B cell (primary cell): ENCODE data around the gene SH3BP2. TPM values are rescaled to one million over a fixed set of nuclear protein-coding genes. Genes with fewer than 3 reads are reported as not detected.

Experiments used
- ATAC-seq: fragments of 200-7000 bp; cut with Tn5 transposase; one replicate; pipeline ENCODE4 v1.10.0; 2021; ENCODE audit warnings: low read depth, mild to moderate bottlenecking, moderate number of reproducible peaks, moderate library complexity
- CTCF ChIA-PET: fragments of 350-600 bp; sonication (Branson Sonifier 250); formaldehyde crosslinking; loops from one replicate; lab custom pipeline; 2021; ENCODE audit warnings: antibody characterized with exemption, inconsistent platforms; lab: Charles Lee
- POLR2A ChIA-PET: fragments of 350-600 bp; sonication (Branson Sonifier 250); formaldehyde crosslinking; loops from one replicate; lab custom pipeline; 2021; ENCODE audit warnings: antibody characterized with exemption; lab: Charles Lee
- DNase-seq: peaks from one replicate; pipeline ENCODE4 v3.0.0; 2013
- H2AFZ ChIP-seq: 2 replicates; pipeline ENCODE4 v1.6.1; 2012; ENCODE audit warnings: mild to moderate bottlenecking, low read depth, low read length; ENCODE audit not compliant: insufficient read depth, poor library complexity, severe bottlenecking
- H3K27ac ChIP-seq, 2 donors: 1 replicate in 1 of 2; 2 replicates in 1 of 2; pipeline ENCODE4 v1.5.1; 2012 to 2013; ENCODE audit warnings: low read length in 2 of 2, mild to moderate bottlenecking in 2 of 2, moderate library complexity in 1 of 2
- H3K27me3 ChIP-seq, 4 experiments: fragments of 200-600 bp in 1 of 4; sonication (generic) in 1 of 4; replicated peaks in 1 of 4; 1 replicate in 2 of 4; 2 replicates in 2 of 4; pipeline versions ENCODE4 v1.6.1 to v1.7.0; 2013 to 2016; ENCODE audit warnings: low read length in 3 of 4, mild to moderate bottlenecking in 2 of 4, mixed read lengths in 1 of 4, moderate library complexity in 1 of 4; ENCODE audit not compliant: insufficient read depth in 4 of 4, control insufficient read depth in 3 of 4; ENCODE audit errors: control extremely low read depth in 1 of 4
- H3K36me3 ChIP-seq, 2 experiments: replicated peaks in 1 of 2; 1 replicate in 1 of 2; 2 replicates in 1 of 2; pipeline versions ENCODE4 v1.6.1 to v1.7.1; 2013; ENCODE audit warnings: low read length in 1 of 2; ENCODE audit not compliant: insufficient read depth in 2 of 2, control insufficient read depth in 1 of 2; ENCODE audit errors: control extremely low read depth in 1 of 2, extremely low read depth in 1 of 2
- H3K4me1 ChIP-seq, 2 donors: fragments of 200-600 bp in 1 of 2; sonication (generic) in 1 of 2; 1 replicate in 1 of 2; 2 replicates in 1 of 2; pipeline versions ENCODE4 v1.5.1 to v1.6.1; 2013 to 2017; ENCODE audit warnings: low read length in 2 of 2; ENCODE audit not compliant: control insufficient read depth in 2 of 2, insufficient read depth in 2 of 2
- H3K4me2 ChIP-seq: replicated peaks from 2 replicates; pipeline ENCODE3; 2012; ENCODE audit warnings: mild to moderate bottlenecking, low read depth, low read length; ENCODE audit not compliant: poor library complexity, severe bottlenecking
- H3K4me3 ChIP-seq, 5 experiments: fragments of 200-600 bp in 1 of 5; sonication (generic) in 1 of 5; 1 replicate in 3 of 5; 2 replicates in 2 of 5; pipeline versions ENCODE4 v1.5.1 to v1.7.0; 2011 to 2016; ENCODE audit warnings: low read length in 4 of 5, mild to moderate bottlenecking in 4 of 5, low read depth in 2 of 5, control low read depth in 1 of 5, moderate library complexity in 1 of 5; ENCODE audit not compliant: insufficient read depth in 1 of 5; ENCODE audit errors: control extremely low read depth in 1 of 5, extremely low read depth in 1 of 5
- H3K79me2 ChIP-seq: fragments of 200-600 bp; sonication (generic); one replicate; pipeline ENCODE4 v1.6.0; 2016; ENCODE audit warnings: low read length; ENCODE audit not compliant: control insufficient read depth, insufficient read depth
- H3K9ac ChIP-seq: fragments of 200-600 bp; sonication (generic); 2 replicates; pipeline ENCODE4 v1.6.1; 2017; ENCODE audit warnings: mild to moderate bottlenecking, low read length, moderate library complexity
- H3K9me3 ChIP-seq, 3 donors: one replicate each; pipeline versions ENCODE4 v1.6.1 to v1.7.1; 2013; ENCODE audit warnings: low read length in 2 of 3; ENCODE audit not compliant: control insufficient read depth in 2 of 3, insufficient read depth in 1 of 3; ENCODE audit errors: control extremely low read depth in 1 of 3
- H4K20me1 ChIP-seq: 2 replicates; pipeline ENCODE4 v1.6.0; 2012; ENCODE audit warnings: mild to moderate bottlenecking, low read length; ENCODE audit not compliant: insufficient read depth, control insufficient read depth, poor library complexity, severe bottlenecking
- H3K27ac Mint-ChIP-seq: one replicate; pipeline ENCODE4 v1.8.0; 2021; ENCODE audit warnings: mixed read lengths
- H3K27me3 Mint-ChIP-seq: one replicate; pipeline ENCODE4 v1.8.0; 2021; ENCODE audit warnings: mixed read lengths
- H3K4me1 Mint-ChIP-seq: one replicate; pipeline ENCODE4 v1.8.0; 2021; ENCODE audit warnings: mixed read lengths
- H3K4me3 Mint-ChIP-seq: one replicate; pipeline ENCODE4 v1.8.0; 2021; ENCODE audit warnings: mixed read lengths
- H3K9me3 Mint-ChIP-seq: one replicate; pipeline ENCODE4 v1.8.0; 2022; ENCODE audit warnings: mixed read lengths; ENCODE audit not compliant: insufficient read depth
- EZH2 ChIP-seq: IDR thresholded peaks from 2 replicates; pipeline ENCODE4 v1.6.1; 2012; ENCODE audit warnings: borderline replicate concordance, low read depth, mild to moderate bottlenecking, moderate library complexity, low read length; ENCODE audit not compliant: insufficient read depth, poor library complexity, severe bottlenecking
- whole genome bisulfite sequencing: methylation state at CpG from one replicate; pipeline ENCODE4 v1.1.5; 2013; ENCODE audit warnings: missing lambda C conversion rate; ENCODE audit not compliant: insufficient coverage; 5-methylcytosine and 5-hydroxymethylcytosine counted together
- intact Hi-C: fragments of 100-400 bp; cut with micrococcal nuclease; formaldehyde crosslinking; loops from one replicate; pipeline ENCODE4 v1.10.0; 2022
- polyA plus RNA-seq: library from polyadenylated mRNA; depleted of rRNA; stranded (reverse); fragments of >200 nt; gene quantifications from 2 replicates; pipeline ENCODE4 v1.2.3, GENCODE V29; 2012
- total RNA-seq, 2 donors: library from RNA; stranded (reverse); fragments of 120-200 nt in 1 of 2; gene quantifications; 1 replicate in 1 of 2; 2 replicates in 1 of 2; pipeline versions ENCODE4 v1.2.3 to v1.2.4, GENCODE V29; 2013 to 2022
- TF ChIP-seq, protein P1 (sequence below): fragments of 200-600 bp; IDR thresholded peaks from one replicate; pipeline ENCODE4 v1.8.0; 2022; ENCODE audit warnings: antibody characterized with exemption, mild to moderate bottlenecking

The SH3BP2 gene
- total and polyA plus RNA-seq, 2 donors (not counting 1 experiment from before 2014, with no cell fraction given) = 30.8 to 219 TPM

- Histone ChIP-seq H3K27ac (peak overlapping the region; percentile 76 to 83), H3K4me3 (peak overlapping the region in 4 of 5 experiments; percentile 47 to 67 (median 60)), H4K20me1 (peaks cover 29% of the 10 kb centered on the region), H3K36me3 (peaks cover 0 to 7% of the 10 kb centered on the region in 2 experiments), H3K4me2 (peak overlapping the region; percentile 86), H3K27me3 (no peaks in the 10 kb centered on the region), H3K4me1 (peaks cover 69 to 88% of the 10 kb centered on the region in 2 donors), H3K9me3 (peaks cover 0 to under 1% (median 0%) of the 10 kb centered on the region in 3 donors), H2AFZ (peak overlapping the region; percentile 24), H3K79me2 (peaks cover 75% of the 10 kb centered on the region), H3K9ac (peak overlapping the region; percentile 63)
- Mint-ChIP-seq H3K4me3 (peak overlapping the region; percentile 83), H3K27ac (peak overlapping the region; percentile 90), H3K4me1 (peaks cover 70% of the 10 kb centered on the region), H3K9me3 (no peaks in the 10 kb centered on the region), H3K27me3 (no peaks in the 10 kb centered on the region)
- TF ChIP-seq, protein P1, sequence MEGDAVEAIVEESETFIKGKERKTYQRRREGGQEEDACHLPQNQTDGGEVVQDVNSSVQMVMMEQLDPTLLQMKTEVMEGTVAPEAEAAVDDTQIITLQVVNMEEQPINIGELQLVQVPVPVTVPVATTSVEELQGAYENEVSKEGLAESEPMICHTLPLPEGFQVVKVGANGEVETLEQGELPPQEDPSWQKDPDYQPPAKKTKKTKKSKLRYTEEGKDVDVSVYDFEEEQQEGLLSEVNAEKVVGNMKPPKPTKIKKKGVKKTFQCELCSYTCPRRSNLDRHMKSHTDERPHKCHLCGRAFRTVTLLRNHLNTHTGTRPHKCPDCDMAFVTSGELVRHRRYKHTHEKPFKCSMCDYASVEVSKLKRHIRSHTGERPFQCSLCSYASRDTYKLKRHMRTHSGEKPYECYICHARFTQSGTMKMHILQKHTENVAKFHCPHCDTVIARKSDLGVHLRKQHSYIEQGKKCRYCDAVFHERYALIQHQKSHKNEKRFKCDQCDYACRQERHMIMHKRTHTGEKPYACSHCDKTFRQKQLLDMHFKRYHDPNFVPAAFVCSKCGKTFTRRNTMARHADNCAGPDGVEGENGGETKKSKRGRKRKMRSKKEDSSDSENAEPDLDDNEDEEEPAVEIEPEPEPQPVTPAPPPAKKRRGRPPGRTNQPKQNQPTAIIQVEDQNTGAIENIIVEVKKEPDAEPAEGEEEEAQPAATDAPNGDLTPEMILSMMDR = no peak
- TF ChIP-seq EZH2 = no peak
- ATAC-seq = peak; percentile 19
- ChIA-PET CTCF (interaction anchor here (1.1 to 1.9 kb wide), 4 partner anchors 11 to 64 kb away, joined by 4 to 6 read pairs (median 4); no protein-coding TSS in a partner anchor), POLR2A (interaction anchor here (0.9 to 3.0 kb wide), 10 partner anchors 9 to 164 kb away, joined by 3 to 9 read pairs (median 4); no protein-coding TSS in a partner anchor)
- intact Hi-C loops = loop anchor here (2.0 kb wide), 1 partner anchor 15 kb away; no protein-coding TSS in a partner anchor
- 30% methylated on average over 21 of the region's 23 CpGs for WGBS
- DNase-seq = peak; percentile 57
These were observed 4.8 kb downstream of the SH3BP2 start for GRCh38 chr4:2797545-2798305.
